Panc1 (cell line): Measurements from ENCODE around the gene CCNK. TPM values are rescaled to one million over a fixed set of nuclear protein-coding genes. Genes with fewer than 3 reads are reported as not detected.

ENCODE experiments used
- ATAC-seq: fragments of 200-7000 bp; cut with Tn5 transposase; 2 replicates; pipeline ENCODE4 v1.9.1; 2020; ENCODE audit warnings: mild to moderate bottlenecking, moderate library complexity
- BruUV-seq: library from RNA; stranded (reverse); fragments of 400-500 nt; replicated peaks from 2 replicates; lab custom pipeline; 2021; lab: Mats Ljungman, UMichigan
- CTCF ChIA-PET: fragments of 300-600 bp; sonication (Branson Sonifier 250); formaldehyde crosslinking; loops from one replicate; lab custom pipeline; 2022; ENCODE audit warnings: antibody characterized with exemption; lab: Charles Lee
- POLR2A ChIA-PET: fragments of 300-600 bp; sonication (Branson Sonifier 250); formaldehyde crosslinking; loops from one replicate; lab custom pipeline; 2022; ENCODE audit warnings: antibody characterized with exemption; lab: Charles Lee
- DNase-seq: peaks from one replicate; pipeline ENCODE4 v3.0.0-alpha.2; 2010; ENCODE audit warnings: low read depth, low spot score
- H3K27ac ChIP-seq: 2 replicates; pipeline ENCODE4 v1.5.1; 2011; ENCODE audit warnings: mild to moderate bottlenecking, low read length, inconsistent platforms
- H3K27me3 ChIP-seq: fragments of 200-500 bp; sonication (Bioruptor generic); 2 replicates; pipeline ENCODE4 v1.6.0; 2014; ENCODE audit warnings: low read length, inconsistent platforms; ENCODE audit not compliant: control insufficient read depth, insufficient read depth
- H3K36me3 ChIP-seq: fragments of 200-500 bp; sonication (Bioruptor generic); 2 replicates; pipeline ENCODE4 v1.5.1; 2014; ENCODE audit warnings: inconsistent platforms, mild to moderate bottlenecking, low read length, moderate library complexity; ENCODE audit not compliant: control insufficient read depth, insufficient read depth
- H3K4me1 ChIP-seq: 2 replicates; pipeline ENCODE4 v1.5.1; 2011; ENCODE audit warnings: inconsistent platforms, mild to moderate bottlenecking, low read length, moderate library complexity; ENCODE audit not compliant: control insufficient read depth, insufficient read depth
- H3K4me3 ChIP-seq, 2 experiments: 2 replicates each; pipeline ENCODE4 v1.5.1; 2011 to 2012; ENCODE audit warnings: low read depth in 2 of 2, low read length in 2 of 2, mild to moderate bottlenecking in 2 of 2, inconsistent platforms in 1 of 2, moderate library complexity in 1 of 2
- H3K9me3 ChIP-seq: fragments of 200-500 bp; sonication (Bioruptor generic); 2 replicates; pipeline ENCODE4 v1.5.1; 2014; ENCODE audit warnings: low read depth, mild to moderate bottlenecking, inconsistent platforms, low read length, moderate library complexity; ENCODE audit not compliant: control insufficient read depth, insufficient read depth
- CTCF ChIP-seq: fragments of 450-650 bp; IDR thresholded peaks from 2 replicates; pipeline ENCODE4 v1.5.1; 2017; ENCODE audit warnings: mild to moderate bottlenecking
- POLR2AphosphoS5 ChIP-seq: IDR thresholded peaks from 2 replicates; pipeline ENCODE4 v1.6.1; 2012; ENCODE audit warnings: mild to moderate bottlenecking, low read depth, low read length, moderate library complexity
- REST ChIP-seq, 2 experiments: IDR thresholded peaks; 2 replicates each; pipeline ENCODE4 v1.6.1; 2011 to 2012; ENCODE audit warnings: low read depth in 2 of 2, control low read depth in 1 of 2, low read length in 1 of 2, mild to moderate bottlenecking in 1 of 2, moderate library complexity in 1 of 2; ENCODE audit not compliant: insufficient read depth in 1 of 2
- SIN3A ChIP-seq: IDR thresholded peaks from 2 replicates; pipeline ENCODE4 v1.6.1; 2012; ENCODE audit warnings: low read depth, mild to moderate bottlenecking, low read length, moderate library complexity, borderline replicate concordance; ENCODE audit not compliant: insufficient read depth
- TCF7L2 ChIP-seq: IDR thresholded peaks from 2 replicates; pipeline ENCODE4 v1.6.1; 2011; ENCODE audit warnings: mild to moderate bottlenecking, low read depth, low read length, inconsistent platforms
- in situ Hi-C: cut with HindIII; loops from 2 replicates; pipeline ENCODE4 v1.10.0; 2016; ENCODE audit warnings: low sequenced_read_pairs, low pct_unique_long_range_greater_than_20kb
- intact Hi-C: fragments of 100-400 bp; cut with micrococcal nuclease; formaldehyde crosslinking; loops from one replicate; pipeline ENCODE4 v1.10.0; 2022; ENCODE audit not compliant: unreplicated experiment
- total RNA-seq: library from RNA; stranded (reverse); gene quantifications from one replicate; pipeline ENCODE4 v1.2.1, GENCODE V29; 2021; ENCODE audit not compliant: unreplicated experiment

CCNK gene
- total RNA-seq, 1 experiment from 2014 or later: 47.8 TPM

GRCh38 chr14:99541211-99541610, 60.0 kb downstream of the CCNK start:
- CTCF ChIA-PET: no interaction called here
- in situ Hi-C loops: no loop called here

GRCh38 chr14:99541677-99542470, 60.7 kb downstream of the CCNK start:
- Histone ChIP-seq H3K36me3 (no peaks in the 10 kb centered on the region), H3K4me3 (no peak overlapping the region), H3K27me3 (no peaks in the 10 kb centered on the region), H3K27ac (peak overlapping the region; percentile 48; the same call in 1 of the 2 replicates), H3K9me3 (no peaks in the 10 kb centered on the region), H3K4me1 (peaks cover 83% of the 10 kb centered on the region)
- ATAC-seq (peak; percentile 19), DNase-seq (no peak)
- no TSS peak for BruUV-seq
- in situ Hi-C loops: no loop called here
- ChIA-PET POLR2A (interaction anchor here (0.7 kb wide), 1 partner anchor 1402 kb away, joined by 3 read pairs; no protein-coding TSS in a partner anchor), CTCF (no interaction called here)
- intact Hi-C loops: no loop called here
- no peak for TF ChIP-seq SIN3A
- TF ChIP-seq CTCF: no peak
- no peak for TF ChIP-seq POLR2AphosphoS5

More at GRCh38 chr14:99541211-99541610, 60.0 kb downstream of the CCNK start:
- DNase-seq (no peak), ATAC-seq (no peak)
- Histone ChIP-seq H3K4me3 (no peak overlapping the region), H3K36me3 (no peaks in the 10 kb centered on the region), H3K27ac (peak overlapping the region; percentile 44; the same call in 1 of the 2 replicates), H3K4me1 (peaks cover 84% of the 10 kb centered on the region), H3K27me3 (no peaks in the 10 kb centered on the region), H3K9me3 (no peaks in the 10 kb centered on the region)
- BruUV-seq: no TSS peak
- POLR2A ChIA-PET: no interaction called here
- TF ChIP-seq SIN3A (no peak), POLR2AphosphoS5 (no peak), TCF7L2 (no peak), REST (IDR thresholded peaks at IDR 0.05; ENCODE audit: insufficient read depth in 1 of 2, low read depth in 2 of 2, low read length in 1 of 2) (no peak), CTCF (no peak)
- intact Hi-C loops: no loop called here
